ENCODE measurements around the gene PLEKHA1. TPM values are rescaled to one million over a fixed set of nuclear protein-coding genes. Genes with fewer than 3 reads are reported as not detected.

The PLEKHA1 gene
- total RNA-seq, 3 donors from 2014 or later = 39.1 to 55.0 (median 41.2) TPM

DNA sequence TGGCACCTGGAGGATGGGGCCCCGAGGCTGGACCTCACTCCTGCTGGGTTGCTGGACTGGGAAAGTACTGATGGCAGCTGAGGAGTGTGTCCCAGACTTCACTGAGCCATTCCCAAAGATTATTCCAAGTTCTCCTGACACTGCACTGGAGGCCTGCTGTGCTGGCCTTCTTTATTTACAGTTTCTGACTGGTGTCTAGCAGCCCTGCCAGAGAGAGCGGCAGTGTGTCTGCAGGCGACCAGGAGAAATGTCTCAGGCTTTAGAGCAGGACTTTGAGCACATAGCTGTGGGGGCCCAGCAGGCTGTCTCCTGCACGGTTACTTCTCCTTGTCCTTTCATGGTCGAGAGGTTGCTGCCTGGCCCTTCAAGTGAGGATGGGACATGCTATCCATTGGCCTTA, 102.9 kb downstream of the PLEKHA1 start:
- H3K4me3 ChIP-seq = no peak overlapping the region
- no peaks in the 10 kb centered on the region for H3K36me3 ChIP-seq (ENCODE audit: low read depth)
- TF ChIP-seq, protein P1, sequence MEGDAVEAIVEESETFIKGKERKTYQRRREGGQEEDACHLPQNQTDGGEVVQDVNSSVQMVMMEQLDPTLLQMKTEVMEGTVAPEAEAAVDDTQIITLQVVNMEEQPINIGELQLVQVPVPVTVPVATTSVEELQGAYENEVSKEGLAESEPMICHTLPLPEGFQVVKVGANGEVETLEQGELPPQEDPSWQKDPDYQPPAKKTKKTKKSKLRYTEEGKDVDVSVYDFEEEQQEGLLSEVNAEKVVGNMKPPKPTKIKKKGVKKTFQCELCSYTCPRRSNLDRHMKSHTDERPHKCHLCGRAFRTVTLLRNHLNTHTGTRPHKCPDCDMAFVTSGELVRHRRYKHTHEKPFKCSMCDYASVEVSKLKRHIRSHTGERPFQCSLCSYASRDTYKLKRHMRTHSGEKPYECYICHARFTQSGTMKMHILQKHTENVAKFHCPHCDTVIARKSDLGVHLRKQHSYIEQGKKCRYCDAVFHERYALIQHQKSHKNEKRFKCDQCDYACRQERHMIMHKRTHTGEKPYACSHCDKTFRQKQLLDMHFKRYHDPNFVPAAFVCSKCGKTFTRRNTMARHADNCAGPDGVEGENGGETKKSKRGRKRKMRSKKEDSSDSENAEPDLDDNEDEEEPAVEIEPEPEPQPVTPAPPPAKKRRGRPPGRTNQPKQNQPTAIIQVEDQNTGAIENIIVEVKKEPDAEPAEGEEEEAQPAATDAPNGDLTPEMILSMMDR (IDR thresholded peaks at IDR 0.05) = no peak
- DNase-seq (no peak), ATAC-seq (no peak)
- no peaks in the 10 kb centered on the region for H3K4me1 ChIP-seq (ENCODE audit: low read depth)
- intact Hi-C loops (cut with DNase I, micrococcal nuclease) = no loop called here
- H3K9me3 ChIP-seq = no peaks in the 10 kb centered on the region

DNA sequence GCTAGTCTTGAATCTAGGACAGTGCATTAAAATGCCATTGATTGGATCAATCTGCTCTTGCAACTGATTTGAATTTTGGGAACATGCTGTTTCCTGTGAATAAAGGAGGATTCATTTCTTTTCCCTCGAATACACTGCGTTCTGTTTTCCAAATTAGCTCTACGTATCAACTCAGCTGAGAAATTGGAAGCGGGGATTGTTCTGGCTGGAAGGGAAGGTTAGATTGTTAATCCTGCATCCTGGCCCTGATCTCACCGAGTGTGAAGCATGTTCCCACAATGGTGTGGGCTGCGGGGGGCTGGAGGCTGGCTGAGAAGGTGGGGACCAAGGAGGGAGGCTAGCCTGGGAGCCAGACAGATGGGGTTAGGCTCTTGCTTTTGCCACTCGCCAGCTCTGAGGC, 104.5 kb downstream of the PLEKHA1 start:
- Histone ChIP-seq H3K36me3 (ENCODE audit: low read depth) (no peaks in the 10 kb centered on the region), H3K9me3 (no peaks in the 10 kb centered on the region), H3K4me3 (no peak overlapping the region), H3K4me1 (ENCODE audit: low read depth) (no peaks in the 10 kb centered on the region)
- ATAC-seq (no peak), DNase-seq (no peak)
- intact Hi-C loops (cut with DNase I, micrococcal nuclease) = no loop called here
- TF ChIP-seq, protein P1 (IDR thresholded peaks at IDR 0.05) = no peak

DNA sequence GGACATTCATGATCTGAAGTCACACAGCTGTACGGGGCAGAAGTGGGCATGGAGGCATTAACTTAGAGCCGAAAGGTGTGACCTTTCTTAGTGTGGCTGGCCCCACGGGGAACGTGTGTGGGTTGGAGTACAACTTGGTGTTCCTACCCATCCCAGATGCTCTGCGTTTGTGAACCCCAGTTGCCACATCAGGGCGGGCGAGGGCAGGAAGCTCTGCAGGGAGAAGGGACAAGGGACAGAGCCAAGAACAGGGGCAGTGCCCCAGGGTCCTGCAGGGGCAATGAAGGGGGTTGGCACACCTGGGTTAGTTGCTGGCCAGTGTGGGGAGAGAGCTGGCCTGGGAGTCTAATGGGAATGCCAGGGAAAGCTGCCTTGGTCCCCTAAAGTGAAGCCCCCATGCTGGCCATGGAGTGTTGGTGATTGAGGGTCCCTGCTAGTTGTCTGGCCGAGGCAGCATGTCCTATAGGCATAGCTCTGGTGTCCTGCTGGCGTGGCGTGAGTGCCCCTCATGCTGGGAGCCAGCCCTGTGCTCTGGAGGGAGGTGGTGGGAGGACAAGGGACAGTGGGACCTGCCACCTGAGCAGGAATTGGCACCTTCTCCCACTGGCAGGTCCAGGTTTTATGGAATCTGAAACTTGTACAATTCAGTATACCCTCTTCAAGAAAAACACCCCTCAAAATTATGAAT, 105.8 kb downstream of the PLEKHA1 start:
- intact Hi-C loops (cut with DNase I, micrococcal nuclease) = no loop called here
- no peaks in the 10 kb centered on the region for H3K4me1 ChIP-seq (ENCODE audit: low read depth)
- DNase-seq = no peak
- no peak overlapping the region for H3K4me3 ChIP-seq
- no peaks in the 10 kb centered on the region for H3K9me3 ChIP-seq
- TF ChIP-seq, protein P1 (IDR thresholded peaks at IDR 0.05) = no peak
- no peak for ATAC-seq
- no peaks in the 10 kb centered on the region for H3K36me3 ChIP-seq (ENCODE audit: low read depth)

DNA sequence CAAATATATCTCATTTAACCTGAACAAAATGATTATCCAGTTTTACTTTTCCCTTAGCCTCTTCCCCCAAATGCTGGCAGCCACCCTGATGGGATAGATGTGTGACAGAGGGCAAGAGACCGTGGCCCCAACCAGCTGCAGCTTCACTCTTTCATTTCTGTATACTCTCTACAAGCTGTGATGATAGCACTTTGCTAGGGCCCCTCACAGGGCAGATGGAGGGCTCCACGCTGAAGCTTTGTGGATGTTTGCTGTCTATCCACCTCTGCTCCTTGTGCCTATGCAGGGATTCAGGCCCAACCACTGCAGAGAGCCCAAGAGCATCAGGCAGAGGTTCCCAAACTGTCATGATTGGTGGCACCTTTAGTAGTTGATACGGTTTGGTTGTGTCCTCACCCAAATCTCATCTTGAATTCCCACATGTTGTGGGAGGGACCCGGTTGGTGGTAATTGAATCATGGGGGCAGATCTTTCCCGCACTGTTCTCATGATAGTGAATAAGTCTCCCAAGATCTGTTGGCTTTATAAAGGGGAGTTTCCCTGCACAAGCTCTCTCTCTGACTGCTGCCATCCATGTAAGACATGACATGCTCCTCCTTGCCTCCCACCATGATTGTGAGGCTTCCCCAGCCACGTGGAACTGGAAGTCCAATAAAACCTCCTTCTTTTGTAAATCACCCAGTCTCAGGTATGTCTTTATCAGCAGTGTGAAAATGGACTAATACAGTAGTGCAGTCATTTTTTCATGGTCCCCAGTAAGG, 107.0 kb downstream of the PLEKHA1 start:
- Histone ChIP-seq H3K36me3 (ENCODE audit: low read depth) (no peaks in the 10 kb centered on the region), H3K4me3 (no peak overlapping the region), H3K4me1 (ENCODE audit: low read depth) (no peaks in the 10 kb centered on the region), H3K9me3 (no peaks in the 10 kb centered on the region)
- DNase-seq (no peak), ATAC-seq (no peak)
- intact Hi-C loops (cut with DNase I, micrococcal nuclease) = no loop called here
- TF ChIP-seq, protein P1 (IDR thresholded peaks at IDR 0.05) = no peak

Small RNAs within 50 kb of the gene (microRNA-seq; reads per million reads assigned to microRNA genes)
- gene MIR3941 = 0.70 reads per million

Other genes starting within 250 kb of the PLEKHA1 start
- gene BTBD16, start 103.4 kb upstream of the PLEKHA1 start, total RNA-seq = under 1 TPM; 0.16 to 0.60 (median 0.26) TPM
- gene ARMS2, start 79.9 kb downstream of the PLEKHA1 start, total RNA-seq = not detected
- 100 to 1,000 TPM in 1 of 3 donors, 10 to 100 TPM in 2; 11.0 to 122 (median 28.9) TPM for gene HTRA1, start 86.8 kb downstream of the PLEKHA1 start, total RNA-seq
- gene DMBT1, start 186.0 kb downstream of the PLEKHA1 start, total RNA-seq = 1,000 to 10,000 TPM in 1 of 3 donors, 100 to 1,000 TPM in 1, 10 to 100 TPM in 1; 37.2 to 2,543 (median 408) TPM

Data from mucosa of descending colon (tissue), 3 donors.